Epithelial cell of prostate (primary cell): Measurements from ENCODE around the gene GOLIM4.
"Not testable (repeated sequence)": the region's sequence is repeated elsewhere in the genome, so short reads cannot be mapped to it uniquely, and the experiment has no call there.

Source experiments
- DNase-seq: peaks from one replicate; pipeline ENCODE4 v3.0.0-alpha.2; 2011; ENCODE audit warnings: low read depth, low spot score
- H3K27ac ChIP-seq: fragments of 450-650 bp; 2 replicates; pipeline ENCODE4 v1.5.1; 2017; ENCODE audit warnings: mild to moderate bottlenecking

Gene GOLIM4

DNA sequence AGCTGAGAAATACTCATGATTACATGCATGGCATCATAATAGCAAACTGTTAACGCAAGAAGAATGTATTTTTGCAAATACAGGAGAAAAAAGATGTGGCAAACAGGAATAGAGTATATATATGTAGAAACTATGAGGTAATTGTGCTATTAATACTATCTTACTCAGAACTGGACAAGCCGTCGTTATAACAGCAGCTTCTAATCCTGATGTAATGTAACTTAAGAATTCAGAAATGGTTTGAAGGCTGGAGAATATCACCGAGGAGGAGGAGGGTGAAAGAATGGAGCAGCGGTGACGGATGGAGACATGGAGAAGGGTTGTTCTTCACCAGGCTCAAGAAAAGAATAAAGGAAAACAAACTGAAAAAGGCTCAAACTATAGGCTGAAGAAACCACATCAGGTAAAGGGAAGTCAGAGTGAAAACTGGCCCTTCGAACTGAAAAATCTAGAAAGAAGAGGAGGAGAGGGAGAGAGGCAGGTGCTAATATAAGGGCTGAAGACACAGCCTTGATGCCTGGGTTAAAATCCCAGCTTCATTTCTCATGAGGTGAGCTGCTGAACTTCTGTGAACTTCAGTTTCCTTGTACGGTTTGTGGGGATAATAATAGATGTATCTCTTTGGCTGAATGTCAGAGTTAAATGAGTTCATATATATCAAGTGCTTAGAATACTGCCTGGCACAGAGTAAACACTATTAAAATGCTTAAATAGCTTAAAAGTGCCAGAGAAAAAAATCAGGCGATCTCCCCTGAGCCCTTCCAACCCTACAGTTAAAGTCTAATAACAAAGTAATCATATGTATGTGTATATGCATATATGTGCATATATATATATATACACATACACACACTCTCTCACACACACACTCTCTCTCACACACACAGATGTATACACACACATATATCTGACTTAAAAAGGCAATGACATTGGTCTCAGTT, 43.9 kb downstream of the GOLIM4 start:
- no peak for DNase-seq

DNA sequence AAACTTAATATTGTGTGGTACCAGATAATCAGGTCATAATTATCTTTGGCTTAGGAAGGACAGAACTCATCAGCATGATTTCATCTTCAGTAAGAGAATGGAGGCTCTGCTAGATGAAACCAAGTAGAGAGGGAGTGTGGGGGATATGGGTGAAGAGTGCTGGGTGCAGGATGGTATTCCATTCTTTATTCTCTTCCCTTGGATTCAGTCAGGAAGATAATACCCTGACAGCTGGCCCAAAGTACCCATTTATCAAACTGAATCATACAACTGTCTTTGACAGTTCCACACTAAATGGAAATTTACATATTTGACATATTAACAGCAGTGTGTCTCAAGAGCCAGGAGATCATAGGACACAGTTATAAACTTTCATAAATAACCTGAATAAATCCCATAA, 44.7 kb downstream of the GOLIM4 start:
- no peak for DNase-seq
- no peak overlapping the region for H3K27ac ChIP-seq

More for the DNA sequence above, 43.9 kb downstream of the GOLIM4 start:
- H3K27ac ChIP-seq, result no peak overlapping the region

DNA sequence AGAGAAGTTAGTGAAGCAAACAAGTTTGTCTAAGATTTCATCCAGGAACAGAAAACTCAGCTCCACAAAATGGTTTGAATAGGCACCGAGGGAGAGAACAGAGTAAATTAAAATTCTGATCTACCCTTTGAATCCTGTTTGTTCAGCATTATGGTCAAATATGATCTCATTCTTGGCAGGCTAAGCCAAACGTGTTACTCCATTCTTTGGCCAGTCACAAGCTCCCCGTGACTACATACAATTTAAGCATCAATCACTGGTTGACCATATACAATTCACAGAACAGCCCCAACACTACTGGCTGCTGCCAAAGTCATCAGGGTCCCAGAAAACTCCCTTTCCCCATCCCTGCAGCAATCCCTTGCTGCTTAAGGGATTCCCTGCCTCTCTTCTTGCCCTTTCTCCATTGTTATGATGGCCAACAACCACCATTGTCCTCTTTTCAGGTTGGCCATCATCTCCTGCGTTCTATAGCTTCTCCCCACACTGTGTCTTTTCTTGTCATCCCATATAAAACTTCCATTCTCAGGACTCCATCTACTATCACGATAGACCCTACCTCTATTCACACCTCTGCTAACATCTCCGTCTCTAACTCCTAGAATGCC, 46.3 kb downstream of the GOLIM4 start:
- no peak overlapping the region for H3K27ac ChIP-seq

DNA sequence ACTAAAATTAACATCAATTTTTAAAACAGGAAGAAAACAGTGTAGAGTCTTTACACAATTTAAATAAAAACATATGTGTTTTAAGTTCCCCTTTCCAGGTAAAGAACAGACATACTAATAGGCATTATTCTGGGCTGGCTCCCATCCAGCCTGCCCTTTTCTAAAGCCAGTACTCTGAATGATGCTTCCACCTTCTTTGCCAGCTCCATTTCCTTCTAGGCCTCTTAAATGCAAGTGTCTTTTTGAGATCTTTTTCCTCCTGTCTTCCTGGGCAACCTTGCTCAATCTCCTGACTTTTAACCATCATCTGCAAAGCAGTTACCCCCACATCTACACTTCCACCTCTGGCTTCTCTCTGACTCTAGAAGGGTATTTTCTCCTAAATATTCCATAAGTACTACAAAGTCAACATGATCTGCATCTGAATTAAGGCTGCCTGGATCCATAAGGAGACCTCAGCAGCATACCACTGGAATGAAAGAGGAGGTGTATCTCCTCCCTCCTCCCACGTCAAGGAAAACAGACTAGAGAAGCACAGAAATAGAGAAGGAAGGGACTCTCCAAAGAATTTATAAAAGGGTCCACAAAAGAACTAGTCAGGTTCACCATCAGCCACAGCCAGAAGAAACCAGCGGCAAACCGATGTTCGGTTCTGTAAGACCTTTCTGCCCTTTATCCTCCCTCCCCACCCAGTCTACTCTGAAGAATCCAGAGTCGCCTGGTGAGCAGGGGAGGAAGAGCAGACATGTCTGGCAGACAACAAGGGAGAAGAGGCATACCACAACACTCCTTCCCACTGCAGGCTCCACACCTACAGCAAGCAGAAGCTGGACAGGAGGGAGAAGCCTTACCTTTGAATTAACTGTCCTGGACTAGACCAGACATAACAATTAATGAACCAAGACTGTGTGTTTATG, 47.1 kb downstream of the GOLIM4 start:
- no peak overlapping the region for H3K27ac ChIP-seq
- DNase-seq, result no peak

More for the DNA sequence above, 46.3 kb downstream of the GOLIM4 start:
- DNase-seq, result no peak

DNA sequence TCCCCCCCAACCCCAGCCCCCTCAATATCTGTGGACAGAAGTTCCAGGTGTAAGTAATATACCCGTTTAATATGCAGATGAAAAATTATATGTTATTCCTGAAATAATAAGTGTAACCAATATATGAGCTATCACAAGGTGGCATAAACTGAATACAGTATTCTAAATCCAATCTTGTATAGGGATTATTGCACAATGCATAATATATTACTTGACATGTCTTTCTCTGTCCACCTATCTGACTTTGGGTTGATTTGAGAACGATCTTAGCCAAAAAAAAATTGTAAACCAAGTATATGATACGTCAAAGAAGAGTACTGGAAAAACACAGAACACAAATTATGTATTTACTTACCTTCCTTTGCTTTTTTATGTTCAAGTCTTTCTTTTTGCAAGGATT, 47.8 kb downstream of the GOLIM4 start:
- H3K27ac ChIP-seq, result no peak overlapping the region
- DNase-seq, result no peak

DNA sequence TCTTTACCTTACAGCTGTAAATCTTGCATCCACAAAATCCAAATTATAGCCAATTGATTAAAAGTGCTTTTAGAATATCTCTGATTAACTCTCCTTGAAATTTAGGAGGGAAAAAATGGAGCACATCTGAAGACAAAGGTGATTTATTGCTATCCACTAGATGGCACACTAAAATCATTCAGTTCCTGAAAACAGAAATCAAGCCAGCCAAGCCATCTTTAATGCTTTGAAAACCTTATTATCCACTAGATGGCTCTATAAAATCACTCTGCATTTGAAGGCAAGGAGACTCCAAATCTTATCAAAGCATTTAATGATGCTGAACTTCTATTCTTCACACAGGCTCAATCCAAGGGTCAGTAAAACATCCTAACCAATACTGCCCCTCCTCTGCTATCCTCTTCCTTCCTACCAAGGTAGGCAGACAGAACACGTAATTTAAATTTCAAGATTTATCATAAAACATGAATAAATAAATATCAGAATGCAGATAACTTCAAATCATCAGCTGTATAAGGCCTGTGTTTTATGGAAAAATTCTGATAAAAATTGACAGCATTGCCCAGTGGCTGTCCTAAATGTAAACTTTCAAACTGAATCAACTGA, 48.4 kb downstream of the GOLIM4 start:
- DNase-seq, result peak; percentile 31
- no peak overlapping the region for H3K27ac ChIP-seq

DNA sequence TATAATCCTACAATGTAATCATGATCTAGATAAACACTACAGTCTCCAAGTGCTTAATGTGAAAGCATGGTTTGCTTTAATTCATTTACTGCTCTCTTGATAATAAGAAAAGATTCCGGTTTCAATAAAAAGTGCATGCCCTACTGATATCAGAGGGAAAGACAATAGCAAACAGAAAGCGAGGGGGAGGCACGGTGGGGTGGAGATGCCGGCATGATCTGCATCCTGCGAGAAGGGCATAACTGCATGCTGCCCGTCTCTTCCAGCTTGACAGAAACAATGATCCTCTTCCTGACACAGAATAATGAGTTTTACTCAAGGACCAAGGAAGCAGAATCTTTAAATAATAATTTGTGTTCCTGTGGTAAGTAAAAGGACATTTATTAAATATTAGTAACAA, 51.7 kb downstream of the GOLIM4 start:
- no peak for DNase-seq
- no peak overlapping the region for H3K27ac ChIP-seq

DNA sequence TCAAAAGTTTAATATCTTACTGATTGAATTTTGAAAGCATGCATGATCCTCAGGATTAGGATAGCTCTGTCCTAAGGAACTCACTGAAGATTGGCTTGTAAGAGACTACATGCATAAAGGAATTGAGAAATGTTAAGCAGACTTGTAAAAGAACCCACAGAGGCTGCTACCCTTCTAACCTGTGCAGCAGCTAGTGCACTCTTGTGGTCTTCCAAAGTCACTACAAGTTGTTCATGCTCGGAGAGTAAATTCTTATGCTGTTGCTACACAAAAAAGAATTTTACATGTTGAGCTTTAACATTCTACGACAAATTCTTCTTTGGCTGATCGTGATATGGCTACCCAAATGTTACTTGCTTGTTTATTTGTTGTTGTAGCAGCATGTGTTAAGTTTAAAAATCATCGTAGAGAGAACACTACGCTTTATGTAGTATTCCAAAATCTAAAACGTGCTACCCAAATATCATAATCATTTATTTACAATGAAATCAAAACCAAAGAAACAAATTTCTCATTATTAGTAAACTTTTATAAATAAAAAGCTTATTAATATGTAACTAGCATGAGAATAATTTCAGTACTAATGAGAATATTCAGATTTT, 55.0 kb downstream of the GOLIM4 start:
- DNase-seq, result peak; percentile 16
- no peak overlapping the region for H3K27ac ChIP-seq

DNA sequence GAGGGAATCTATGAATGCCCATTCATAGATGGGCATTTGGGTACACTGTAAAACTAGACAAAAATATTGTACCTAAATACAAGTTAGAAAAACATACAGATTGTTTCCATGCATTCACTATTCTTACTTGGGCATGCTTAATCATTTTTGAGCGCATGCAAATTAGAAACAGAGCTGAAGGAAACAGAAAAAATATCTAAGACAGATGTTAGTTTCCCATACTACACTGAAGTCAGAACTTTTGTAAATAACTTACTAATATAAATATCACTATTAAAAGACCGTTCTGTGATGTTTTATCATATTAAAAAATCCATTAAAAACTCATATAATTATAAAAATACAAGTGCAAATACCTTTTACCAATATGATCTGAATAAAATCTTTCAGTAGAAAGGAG, 58.7 kb downstream of the GOLIM4 start:
- H3K27ac ChIP-seq, result no peak overlapping the region
- no peak for DNase-seq

DNA sequence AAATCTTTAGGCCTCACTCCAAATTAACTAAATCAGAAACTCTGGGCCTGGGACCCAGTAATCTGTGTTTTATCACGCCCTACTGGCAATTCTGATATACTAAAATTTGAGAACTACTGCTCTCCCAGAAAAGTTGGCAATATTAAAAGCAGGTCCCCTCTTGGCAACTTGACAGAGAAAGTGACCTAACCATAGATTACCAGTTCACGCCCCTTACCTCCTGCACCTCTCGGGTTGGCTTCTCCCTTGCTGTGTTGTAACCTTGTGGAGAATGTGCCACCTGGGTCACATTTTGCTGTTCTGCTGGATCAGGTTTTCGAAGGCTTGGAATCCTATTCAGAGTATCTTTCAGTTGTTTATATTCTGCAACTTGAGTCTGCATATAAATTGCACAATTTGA, 59.1 kb downstream of the GOLIM4 start:
- H3K27ac ChIP-seq, result no peak overlapping the region
- DNase-seq, result no peak

DNA sequence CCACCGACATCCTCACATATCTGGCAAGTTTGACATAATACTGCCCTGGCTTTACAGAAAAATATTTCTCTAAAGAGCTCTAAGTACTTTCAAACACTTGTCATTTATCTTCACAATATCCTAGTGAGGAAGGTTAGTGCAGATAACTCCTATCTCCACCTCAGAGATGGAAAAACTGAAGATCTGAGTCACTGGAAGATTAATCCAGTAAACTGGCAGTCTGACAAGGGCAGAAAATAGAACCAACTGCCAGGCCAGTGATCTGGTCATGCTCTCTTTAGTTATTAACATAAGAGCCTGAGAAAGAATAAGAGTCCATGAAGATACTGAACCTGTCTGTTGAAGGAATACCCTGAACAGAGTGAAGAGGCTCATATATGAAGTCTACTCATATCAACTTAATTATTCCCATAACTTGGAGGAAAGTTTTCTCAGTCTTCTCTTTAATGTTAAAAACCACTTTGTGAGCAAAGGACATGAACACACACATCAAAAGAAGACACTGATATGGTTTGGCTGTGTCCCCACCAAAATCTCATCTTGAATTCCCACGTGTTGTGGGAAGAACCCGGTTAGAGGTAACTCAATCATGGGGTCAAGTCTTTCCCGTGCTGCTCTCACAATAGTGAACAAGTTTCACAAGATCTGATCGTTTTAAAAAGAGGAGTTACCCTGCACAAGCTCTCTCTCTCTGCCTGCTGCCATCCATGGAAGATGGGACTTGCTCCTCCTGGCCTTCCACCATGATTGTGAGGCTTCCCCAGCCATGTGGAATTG, 61.4 kb downstream of the GOLIM4 start:
- no peak for DNase-seq
- no peak overlapping the region for H3K27ac ChIP-seq

DNA sequence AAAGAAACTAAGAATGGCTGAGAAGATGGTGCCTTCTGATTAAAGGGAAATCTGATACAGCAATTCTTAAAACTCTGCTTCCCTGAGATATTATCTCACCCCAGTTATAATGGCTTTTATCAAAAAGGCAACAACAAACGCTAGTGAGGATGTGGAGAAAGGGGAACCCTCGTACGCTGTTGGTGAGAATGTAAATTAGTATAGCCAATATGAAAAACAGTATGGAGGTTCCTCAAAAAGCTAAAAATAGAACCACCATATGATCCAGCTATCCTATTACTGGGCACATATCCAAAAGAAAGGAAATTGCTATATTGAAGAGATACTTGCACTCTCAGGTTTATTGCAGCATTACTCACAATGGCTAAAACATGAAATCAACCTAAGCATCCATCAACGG, 65.1 kb downstream of the GOLIM4 start:
- no peak for DNase-seq
- no peak overlapping the region for H3K27ac ChIP-seq

DNA sequence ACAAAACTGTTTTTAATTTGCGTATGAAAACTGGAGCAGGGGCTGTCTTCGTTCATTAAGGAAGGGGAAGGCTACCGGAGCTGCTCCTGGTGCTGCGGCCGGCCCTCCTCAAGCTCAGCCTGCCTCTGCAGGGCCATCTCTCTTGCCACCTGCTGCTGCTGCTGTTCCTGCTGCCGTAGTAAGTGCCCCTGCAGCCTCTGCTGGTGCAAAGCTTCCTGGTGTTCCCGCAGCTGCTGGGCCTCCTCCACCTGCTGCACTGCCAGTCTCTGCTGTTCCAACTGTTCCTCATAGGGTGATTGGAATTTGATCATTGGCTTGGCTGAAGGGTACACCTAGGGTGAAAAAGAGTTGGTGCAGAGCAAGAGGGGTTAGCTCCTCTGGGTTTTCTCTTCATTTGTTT, 66.0 kb downstream of the GOLIM4 start:
- H3K27ac ChIP-seq, result no peak overlapping the region
- no peak for DNase-seq

DNA sequence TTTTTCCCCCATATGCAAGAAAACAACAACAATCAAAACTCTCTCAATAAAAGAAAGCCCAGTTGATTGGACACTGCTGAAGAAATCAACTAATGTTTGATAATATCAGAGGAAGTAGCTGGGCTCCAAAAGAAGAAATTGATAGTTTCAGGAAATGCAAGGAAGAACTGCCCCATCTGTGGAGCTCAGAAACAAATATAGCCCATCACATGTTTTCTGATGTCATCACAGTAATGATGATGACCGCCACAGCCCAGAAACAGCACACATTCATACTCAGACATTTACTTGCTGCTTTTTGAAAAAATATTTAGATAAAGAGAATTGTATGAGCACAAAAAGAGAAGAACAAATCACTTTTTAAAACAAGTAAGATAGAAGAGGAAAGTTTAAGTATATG, 67.6 kb downstream of the GOLIM4 start:
- no peak for DNase-seq
- no peak overlapping the region for H3K27ac ChIP-seq

DNA sequence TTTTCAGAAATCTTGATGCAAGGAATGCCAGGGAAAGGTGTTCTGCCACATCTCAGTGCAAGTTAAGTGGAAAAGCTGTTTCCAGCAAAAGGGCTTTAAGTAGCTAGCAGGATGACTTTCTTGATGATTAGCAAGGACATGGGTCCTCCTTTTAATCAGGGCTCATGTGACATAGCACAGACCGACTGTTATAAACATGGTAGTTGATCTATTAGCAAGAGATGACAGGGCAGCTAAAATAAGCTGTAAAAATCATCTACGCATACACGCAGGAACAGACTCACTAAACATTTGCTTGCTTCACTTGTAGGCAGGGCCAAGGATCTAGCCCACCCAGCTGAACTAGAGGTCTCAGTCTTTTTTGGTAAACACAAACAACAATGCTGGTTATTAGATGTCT, 69.0 kb downstream of the GOLIM4 start:
- no peak for DNase-seq
- no peak overlapping the region for H3K27ac ChIP-seq

DNA sequence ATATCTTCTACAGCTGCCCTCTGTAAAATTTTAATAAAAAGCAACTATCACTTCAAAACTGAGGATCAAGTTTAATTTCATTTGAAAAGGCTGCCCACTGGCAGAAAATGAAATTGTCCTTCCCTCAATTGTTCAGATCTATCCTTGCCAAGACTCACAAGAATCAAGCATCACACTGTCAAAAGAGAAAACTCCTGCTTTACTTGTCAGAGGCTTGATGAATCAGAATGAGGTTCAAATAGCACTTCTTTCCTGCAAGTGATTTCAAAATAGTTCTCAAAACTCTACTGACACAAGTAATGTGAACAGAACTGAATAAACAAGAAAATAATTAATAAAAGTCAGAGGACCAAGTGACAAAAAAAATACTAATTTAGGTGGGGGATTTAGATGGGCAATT, 70.6 kb downstream of the GOLIM4 start:
- no peak for DNase-seq
- peak overlapping the region; percentile 5 for H3K27ac ChIP-seq

DNA sequence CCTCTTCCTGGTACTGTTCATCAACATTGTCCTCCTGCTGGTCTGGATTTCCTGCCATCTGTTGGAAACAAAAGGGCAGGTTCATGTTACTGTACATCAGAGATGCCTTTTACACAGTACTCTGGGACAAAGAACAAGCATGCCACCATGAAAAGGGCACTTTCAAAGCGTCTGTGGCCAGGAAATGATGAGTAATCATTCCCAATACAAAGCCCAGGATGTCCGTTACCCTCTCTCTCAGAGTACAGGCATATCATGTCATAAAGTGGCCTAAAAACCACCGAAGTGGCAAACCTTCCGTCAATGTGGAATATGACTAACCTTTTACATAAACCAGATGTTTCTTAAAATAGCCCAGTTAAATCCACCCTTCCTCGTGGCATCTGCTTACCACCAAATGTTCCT, 71.2 kb downstream of the GOLIM4 start:
- H3K27ac ChIP-seq, result peak overlapping the region; percentile 5
- no peak for DNase-seq

DNA sequence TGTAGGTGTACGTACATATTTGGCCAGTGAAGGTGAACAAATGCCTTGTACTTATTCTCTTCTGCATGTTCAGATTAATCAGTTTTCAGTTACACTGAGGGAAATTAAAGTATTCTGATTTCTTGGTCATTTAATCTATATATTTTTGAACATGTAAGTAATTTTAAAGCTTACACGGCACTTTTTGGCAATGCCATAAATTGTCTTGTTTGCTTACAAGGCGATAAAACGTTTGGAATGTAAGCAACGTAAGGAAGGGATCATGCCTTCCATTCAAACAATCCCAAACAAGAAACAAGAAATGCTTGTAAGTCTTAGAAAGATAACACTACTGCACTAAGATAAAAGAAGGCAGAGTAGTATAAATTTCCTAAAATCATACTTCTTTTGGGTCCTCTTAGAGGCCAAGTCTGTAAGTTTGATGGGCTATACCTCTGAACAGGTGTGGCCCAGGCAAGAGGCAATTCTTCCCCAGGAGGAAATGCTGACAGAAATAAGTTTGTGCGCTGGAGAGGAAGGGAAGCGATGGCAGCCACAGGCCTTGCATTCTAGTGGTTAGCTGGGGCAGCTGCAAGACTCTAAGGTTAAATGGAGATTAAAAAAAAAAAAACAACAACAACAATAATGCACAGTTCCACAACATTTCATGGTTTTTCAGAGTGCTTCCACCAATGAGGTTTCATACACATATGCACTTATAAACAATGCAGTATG, 73.8 kb downstream of the GOLIM4 start:
- DNase-seq, result no peak
- H3K27ac ChIP-seq, result no peak overlapping the region

DNA sequence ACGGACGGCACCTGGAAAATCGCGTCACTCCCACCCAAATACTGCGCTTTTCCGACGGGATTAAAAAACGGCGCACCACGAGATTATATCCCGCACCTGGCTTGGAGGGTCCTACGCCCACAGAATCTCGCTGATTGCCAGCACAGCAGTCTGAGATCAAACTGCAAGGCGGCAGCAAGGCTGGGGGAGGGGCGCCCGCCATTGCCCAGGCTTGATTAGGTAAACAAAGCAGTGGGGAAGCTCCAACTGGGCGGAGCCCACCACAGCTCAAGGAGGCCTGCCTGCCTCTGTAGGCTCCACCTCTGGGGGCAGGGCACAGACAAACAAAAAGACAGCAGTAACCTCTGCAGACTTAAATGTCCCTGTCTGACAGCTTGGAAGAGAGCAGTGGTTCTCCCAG, 84.4 kb downstream of the GOLIM4 start:
- DNase-seq, H3K27ac ChIP-seq: not testable (repeated sequence)
